Activated T-helper 17 cell treated with anti-CD3 and anti-CD28 coated beads, Interleukin-2, amount 50 U/mL, for 72 hours (primary cell): ENCODE results near the gene TLN1. TPM values are rescaled to one million over a fixed set of nuclear protein-coding genes. Genes with fewer than 3 reads are reported as not detected.

Experiments used
- ATAC-seq: fragments of 150-1000 bp; cut with Tn5 transposase; replicated peaks from 2 replicates; pipeline ENCODE4 v1.10.0; 2021; ENCODE audit warnings: mild to moderate bottlenecking, moderate library complexity
- H3K27ac Mint-ChIP-seq: one replicate; pipeline ENCODE4 v1.8.0; 2022; ENCODE audit warnings: mixed read lengths
- H3K27me3 Mint-ChIP-seq: one replicate; pipeline ENCODE4 v1.8.0; 2022; ENCODE audit warnings: mixed read lengths
- H3K36me3 Mint-ChIP-seq: one replicate; pipeline ENCODE4 v1.8.0; 2022; ENCODE audit warnings: low read depth, mild to moderate bottlenecking, mixed read lengths
- H3K4me1 Mint-ChIP-seq: one replicate; pipeline ENCODE4 v1.8.0; 2022; ENCODE audit warnings: mixed read lengths
- H3K4me3 Mint-ChIP-seq: one replicate; pipeline ENCODE4 v1.8.0; 2022; ENCODE audit warnings: mild to moderate bottlenecking, mixed read lengths
- H3K9me3 Mint-ChIP-seq: one replicate; pipeline ENCODE4 v1.8.0; 2022; ENCODE audit warnings: mixed read lengths
- total RNA-seq, 2 donors: library from RNA; stranded (reverse); gene quantifications; one replicate each; pipeline ENCODE4 v1.2.3, GENCODE V29; 2022

TLN1 gene
- total RNA-seq, 2 donors from 2014 or later: 293 to 458 TPM

DNA sequence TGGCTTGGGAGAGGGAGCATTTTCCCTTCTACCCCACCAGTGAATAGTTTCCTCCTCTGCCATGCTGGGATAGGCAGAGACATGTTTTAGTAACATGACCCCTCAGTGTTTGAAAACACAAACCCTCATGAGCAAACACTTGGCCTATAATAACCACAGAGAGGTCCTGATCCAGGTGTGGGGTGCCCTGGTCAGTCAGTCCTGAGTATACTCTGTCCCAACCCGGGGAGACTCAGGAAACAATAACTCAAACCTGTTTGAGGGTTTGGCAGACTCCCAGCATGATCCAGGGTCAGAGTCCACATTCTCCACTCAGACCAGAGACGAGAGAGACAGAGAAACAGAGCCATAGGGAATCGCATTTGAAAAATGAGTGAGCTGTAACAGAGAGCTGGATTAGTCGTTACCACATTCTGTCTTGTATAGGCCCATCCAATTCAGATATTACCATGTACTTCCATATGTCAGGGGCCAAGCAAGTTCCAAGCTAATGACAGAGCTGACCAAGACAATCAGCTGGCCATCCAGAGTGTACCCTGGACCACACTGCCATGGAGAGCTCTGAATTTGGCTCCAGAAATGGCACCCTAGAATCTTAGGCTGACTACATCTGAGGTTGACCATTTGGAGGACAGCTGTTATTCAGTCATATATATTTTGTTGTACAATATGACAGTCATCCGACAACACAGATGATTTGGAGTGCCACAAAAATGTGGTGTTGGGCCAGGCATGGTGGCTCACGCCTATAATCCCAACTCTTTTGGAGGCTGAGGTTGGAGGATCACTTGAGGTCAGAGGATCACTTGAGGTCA lies 62.5 kb downstream of the TLN1 start:
- Mint-ChIP-seq H3K27ac (no peak overlapping the region), H3K4me1 (peaks cover 13% of the 10 kb centered on the region), H3K36me3 (no peaks in the 10 kb centered on the region), H3K9me3 (no peaks in the 10 kb centered on the region), H3K27me3 (peaks cover 3% of the 10 kb centered on the region), H3K4me3 (no peak overlapping the region)
- no peak for ATAC-seq

DNA sequence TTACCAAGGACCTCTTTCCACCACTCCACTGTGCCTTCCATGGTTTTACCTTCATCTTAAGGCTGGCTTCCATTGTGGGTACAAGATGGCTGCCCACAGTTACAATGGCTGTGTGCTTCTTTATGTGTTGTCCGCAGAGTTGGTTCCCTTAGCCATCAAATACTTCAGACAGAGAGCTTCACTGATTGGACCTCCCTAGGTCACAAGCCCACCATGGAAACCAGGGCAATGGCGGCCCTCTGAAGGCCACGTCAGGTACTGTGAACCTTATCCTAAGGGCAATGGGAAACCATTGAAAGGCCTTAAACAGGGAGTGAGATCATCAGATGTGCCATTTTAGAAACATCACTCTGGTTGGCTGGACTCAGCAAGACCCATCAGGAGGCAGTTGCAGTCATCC lies 64.1 kb downstream of the TLN1 start:
- Mint-ChIP-seq H3K27ac (no peak overlapping the region), H3K4me3 (no peak overlapping the region), H3K4me1 (peaks cover 20% of the 10 kb centered on the region)

DNA sequence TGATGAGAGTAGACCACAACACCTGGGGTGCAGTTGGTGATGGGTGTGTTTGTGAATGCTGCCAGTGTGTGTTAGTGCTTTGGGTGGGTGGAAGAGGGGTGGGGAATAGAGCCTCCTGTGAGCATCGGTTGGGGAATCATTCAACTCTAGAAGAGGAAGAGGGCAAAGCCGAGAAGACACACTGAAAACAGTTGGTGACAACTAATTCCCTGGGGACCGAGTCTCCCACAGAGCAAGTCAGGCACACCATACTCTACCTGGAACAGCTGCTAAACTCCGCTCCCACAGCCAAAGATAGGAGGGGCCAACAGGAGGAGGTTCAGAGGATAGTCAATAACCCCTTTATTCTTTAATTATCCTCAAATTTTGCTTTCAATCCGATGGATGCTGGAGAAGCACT lies 65.4 kb downstream of the TLN1 start:
- H3K9me3 Mint-ChIP-seq: no peaks in the 10 kb centered on the region
- H3K27ac Mint-ChIP-seq: peak overlapping the region; percentile 73
- H3K36me3 Mint-ChIP-seq: peaks cover 14% of the 10 kb centered on the region
- no peak overlapping the region for H3K4me3 Mint-ChIP-seq
- H3K4me1 Mint-ChIP-seq: peaks cover 34% of the 10 kb centered on the region
- no peaks in the 10 kb centered on the region for H3K27me3 Mint-ChIP-seq
- ATAC-seq: no peak

More for the DNA sequence above, 64.1 kb downstream of the TLN1 start:
- ATAC-seq: no peak
- Mint-ChIP-seq H3K27me3 (no peaks in the 10 kb centered on the region), H3K36me3 (peaks cover under 1% of the 10 kb centered on the region), H3K9me3 (no peaks in the 10 kb centered on the region)

DNA sequence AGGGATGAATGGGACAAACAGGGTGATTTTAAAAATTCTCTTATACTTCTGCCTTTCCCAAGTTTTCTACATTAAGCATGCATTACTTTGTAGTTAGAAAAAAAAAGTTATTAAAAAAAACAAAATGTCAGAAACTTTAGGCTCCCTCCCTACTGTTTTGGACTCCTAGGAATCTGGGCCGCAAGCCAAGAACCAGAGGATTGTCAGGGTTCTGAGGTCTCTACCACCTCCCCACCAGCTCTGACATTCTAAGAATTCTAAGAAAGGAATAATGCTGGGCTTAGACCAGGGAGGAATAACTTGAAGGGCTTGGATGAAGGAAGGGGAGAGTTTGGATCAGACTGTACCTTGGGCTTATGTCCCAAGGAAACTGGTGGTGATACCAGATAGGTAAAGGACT lies 66.0 kb downstream of the TLN1 start:
- peaks cover 19% of the 10 kb centered on the region for H3K36me3 Mint-ChIP-seq
- peaks cover 35% of the 10 kb centered on the region for H3K4me1 Mint-ChIP-seq
- no peaks in the 10 kb centered on the region for H3K27me3 Mint-ChIP-seq
- H3K9me3 Mint-ChIP-seq: no peaks in the 10 kb centered on the region
- ATAC-seq: no peak
- H3K4me3 Mint-ChIP-seq: peak overlapping the region; percentile 98
- peak overlapping the region; percentile 73 for H3K27ac Mint-ChIP-seq

DNA sequence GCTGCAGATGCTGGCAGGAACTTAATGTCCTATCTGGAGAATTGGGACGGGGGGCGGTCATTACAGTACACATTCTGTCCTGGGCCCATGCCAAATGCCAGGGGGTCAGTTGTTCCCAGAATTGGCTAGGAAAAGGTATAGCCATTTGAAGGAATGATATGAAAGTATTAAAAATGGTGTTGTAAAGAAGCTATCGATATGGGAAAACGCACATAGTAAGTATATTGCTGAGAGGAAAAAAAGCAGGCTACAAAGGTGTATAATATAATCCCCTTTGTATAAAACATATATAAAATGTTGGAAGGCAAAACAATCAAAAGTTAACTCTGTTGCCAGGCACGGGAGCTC lies 66.5 kb downstream of the TLN1 start:
- H3K4me3 Mint-ChIP-seq: peak overlapping the region; percentile 98
- H3K9me3 Mint-ChIP-seq: no peaks in the 10 kb centered on the region
- H3K27ac Mint-ChIP-seq: peak overlapping the region; percentile 73
- no peaks in the 10 kb centered on the region for H3K27me3 Mint-ChIP-seq
- no peak for ATAC-seq
- H3K4me1 Mint-ChIP-seq: peaks cover 41% of the 10 kb centered on the region
- H3K36me3 Mint-ChIP-seq: peaks cover 25% of the 10 kb centered on the region

DNA sequence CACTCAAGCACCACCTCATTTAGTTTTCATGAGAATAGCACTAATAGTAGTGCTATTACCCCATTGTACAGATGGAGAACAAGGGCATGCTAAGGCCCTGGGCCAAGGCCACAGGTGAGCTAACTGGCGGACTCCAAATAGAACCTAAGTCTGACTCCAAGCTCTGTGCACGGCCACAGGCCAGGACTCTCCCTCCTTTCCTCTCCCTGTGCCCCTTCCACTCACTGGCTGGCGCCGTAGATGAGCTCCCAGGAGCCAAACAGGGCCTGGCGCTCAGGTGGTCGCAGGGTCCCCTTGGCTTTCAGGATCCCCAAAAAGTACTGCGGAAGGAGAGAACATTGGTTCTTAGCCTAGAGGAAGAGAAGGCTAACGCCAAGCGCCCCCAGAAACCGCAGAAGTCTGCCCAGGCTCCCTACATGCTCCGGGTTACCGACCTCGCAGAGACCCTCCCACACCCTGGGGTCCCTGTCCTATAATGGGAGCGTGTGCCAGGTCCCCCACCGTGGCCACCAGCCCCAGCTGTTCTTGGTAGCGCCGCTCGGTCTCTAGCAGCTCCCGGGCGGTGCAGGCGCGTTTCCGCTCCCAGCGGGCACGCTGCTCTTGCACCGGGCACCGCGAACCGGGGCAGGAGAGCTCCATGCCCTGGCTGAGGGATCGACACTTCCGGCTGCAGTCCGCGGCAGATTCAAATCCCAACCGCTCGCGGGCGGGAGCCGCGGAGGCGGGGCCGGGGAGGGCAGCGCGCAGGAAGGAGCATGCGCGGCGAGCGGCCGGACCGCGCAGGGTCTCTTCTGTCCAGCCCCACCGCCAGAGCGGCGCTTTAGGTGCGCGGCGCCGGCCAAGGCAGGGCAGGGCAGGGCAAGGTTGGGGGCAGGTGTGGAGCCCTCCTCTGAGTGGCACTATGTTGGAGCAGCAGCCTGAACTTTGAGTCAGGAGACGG lies 67.2 kb downstream of the TLN1 start, which contains the start of gene ARHGEF39:
Gene ARHGEF39 (minus strand): TSS at position 665 of the 940 bp plus-strand sequence. CDS start 26 bp downstream, at position 639.
- H3K27me3 Mint-ChIP-seq: no peaks in the 10 kb centered on the region
- no peaks in the 10 kb centered on the region for H3K9me3 Mint-ChIP-seq
- H3K27ac Mint-ChIP-seq: peak within 1 kb of the TSS; percentile 73
- H3K4me1 Mint-ChIP-seq: peaks cover 42% of the 10 kb centered on the region
- peaks cover 32% of the 10 kb centered on the region for H3K36me3 Mint-ChIP-seq
- peak within 1 kb of the TSS; percentile 98 for H3K4me3 Mint-ChIP-seq
- peak; percentile 89 for ATAC-seq

DNA sequence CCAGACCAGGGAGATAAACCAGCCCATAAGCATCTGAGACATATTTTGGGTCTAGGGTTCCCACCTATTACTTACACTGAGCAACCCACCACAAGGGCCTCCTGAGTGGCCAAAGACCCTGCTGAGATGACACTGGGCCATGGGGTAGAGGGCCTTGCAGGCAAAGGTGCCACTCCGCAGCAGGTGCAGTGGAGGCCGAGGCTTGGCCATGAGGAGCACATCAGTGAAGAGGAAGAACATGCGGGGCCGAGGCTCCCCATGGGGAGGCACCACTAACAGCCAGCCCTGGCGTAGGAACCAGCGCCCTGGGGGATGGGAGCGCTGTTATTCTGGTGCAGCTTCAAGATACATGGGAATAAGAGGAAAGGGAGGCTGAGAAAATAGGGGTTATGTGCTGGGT lies 69.6 kb downstream of the TLN1 start:
- peak overlapping the region; percentile 82 for H3K27ac Mint-ChIP-seq
- no peaks in the 10 kb centered on the region for H3K27me3 Mint-ChIP-seq
- no peaks in the 10 kb centered on the region for H3K9me3 Mint-ChIP-seq
- H3K36me3 Mint-ChIP-seq: peaks cover 55% of the 10 kb centered on the region
- no peak for ATAC-seq
- H3K4me1 Mint-ChIP-seq: peaks cover 58% of the 10 kb centered on the region
- H3K4me3 Mint-ChIP-seq: peak overlapping the region; percentile 98

DNA sequence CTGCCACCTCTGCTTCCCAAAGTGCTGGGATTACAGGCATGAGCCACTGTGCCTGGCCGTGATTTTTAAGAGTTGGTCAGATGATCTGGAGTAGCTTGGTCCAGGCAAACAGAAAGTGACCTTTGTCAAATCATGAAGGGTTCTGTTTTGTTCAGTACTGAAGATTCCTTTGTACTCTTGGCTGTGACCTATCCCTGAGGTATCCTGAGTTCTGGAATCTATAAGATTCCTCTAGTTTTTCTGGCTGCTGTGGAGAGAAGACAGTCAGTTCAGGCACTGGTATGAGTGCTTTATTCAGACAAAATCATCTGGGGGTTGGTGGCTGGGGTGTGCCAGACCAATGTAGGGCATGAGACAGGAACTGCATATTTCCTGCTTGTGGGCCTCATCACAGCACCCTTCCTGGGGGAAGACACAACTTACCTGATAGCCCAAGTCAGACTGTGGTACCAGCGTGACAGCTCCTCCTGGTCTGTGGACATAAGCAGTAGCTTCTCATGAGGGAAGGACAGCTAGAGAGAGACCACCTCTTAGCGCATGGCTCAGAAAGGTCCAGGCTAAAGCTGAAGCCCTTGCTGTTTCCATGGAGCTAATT lies 70.1 kb downstream of the TLN1 start:
- Mint-ChIP-seq H3K27me3 (no peaks in the 10 kb centered on the region), H3K36me3 (peaks cover 61% of the 10 kb centered on the region), H3K4me1 (peaks cover 64% of the 10 kb centered on the region), H3K9me3 (no peaks in the 10 kb centered on the region), H3K4me3 (peak overlapping the region; percentile 98), H3K27ac (peak overlapping the region; percentile 82)
- no peak for ATAC-seq

DNA sequence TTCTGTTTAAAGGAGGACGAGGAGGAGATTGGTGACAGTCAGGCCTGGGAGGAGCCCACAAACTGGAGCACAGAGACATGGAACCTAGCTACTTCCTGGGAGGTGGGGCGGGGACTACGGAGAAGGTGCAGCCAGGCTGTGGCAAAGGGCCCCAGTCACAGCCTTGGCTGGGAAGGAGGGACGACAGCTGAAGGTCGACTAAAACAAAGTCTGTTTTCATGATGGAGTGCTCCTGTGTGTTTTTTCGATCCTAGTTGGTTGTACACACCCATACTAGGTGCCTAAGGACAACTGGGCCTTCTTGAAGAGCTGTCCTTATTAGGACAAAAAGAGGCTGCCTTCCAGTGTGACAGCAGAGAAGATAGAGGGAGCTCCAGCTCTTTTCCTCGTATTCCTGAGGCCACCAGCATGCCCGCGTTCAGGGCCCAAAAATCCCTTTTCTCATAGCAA lies 71.0 kb downstream of the TLN1 start:
- peak overlapping the region; percentile 98 for H3K4me3 Mint-ChIP-seq
- H3K36me3 Mint-ChIP-seq: peaks cover 62% of the 10 kb centered on the region
- ATAC-seq: no peak
- H3K27ac Mint-ChIP-seq: peak overlapping the region; percentile 70
- no peaks in the 10 kb centered on the region for H3K9me3 Mint-ChIP-seq
- no peaks in the 10 kb centered on the region for H3K27me3 Mint-ChIP-seq
- peaks cover 67% of the 10 kb centered on the region for H3K4me1 Mint-ChIP-seq

DNA sequence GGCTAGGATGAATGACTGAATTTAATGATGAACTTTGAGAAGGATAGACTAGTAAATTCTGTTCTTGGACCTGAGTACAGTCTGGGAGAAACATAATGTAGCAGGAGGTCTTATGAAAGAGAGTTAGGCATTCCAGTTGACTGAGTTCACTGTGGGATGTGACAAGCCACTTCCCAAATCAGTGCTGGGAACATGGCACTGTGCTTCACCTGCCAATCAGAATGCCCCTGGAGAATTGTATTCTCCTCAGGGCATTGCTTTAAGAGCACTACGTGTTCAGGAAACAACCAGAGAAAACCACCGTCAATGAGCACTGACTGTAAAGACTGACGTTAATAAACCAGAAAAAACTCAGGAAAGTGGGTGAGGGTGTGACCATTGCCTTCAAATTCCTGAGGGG lies 72.7 kb downstream of the TLN1 start:
- Mint-ChIP-seq H3K4me3 (peak overlapping the region; percentile 98), H3K36me3 (peaks cover 62% of the 10 kb centered on the region), H3K9me3 (no peaks in the 10 kb centered on the region), H3K4me1 (peaks cover 66% of the 10 kb centered on the region), H3K27me3 (no peaks in the 10 kb centered on the region), H3K27ac (peak overlapping the region; percentile 99)
- ATAC-seq: no peak

DNA sequence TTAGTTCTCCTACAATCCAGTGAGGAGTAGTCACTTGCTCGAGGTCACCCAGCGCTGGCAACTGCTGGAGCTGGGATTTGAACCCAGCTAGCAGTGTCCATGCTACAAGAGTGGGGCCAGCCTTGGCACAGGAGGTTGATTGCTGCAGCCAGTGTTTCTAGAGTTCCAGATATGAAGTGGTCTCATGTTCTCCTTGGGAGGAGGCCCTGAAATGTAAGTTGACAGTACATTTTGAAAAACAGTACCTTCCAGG lies 73.1 kb downstream of the TLN1 start:
- ATAC-seq: no peak
- Mint-ChIP-seq H3K27me3 (no peaks in the 10 kb centered on the region), H3K9me3 (no peaks in the 10 kb centered on the region), H3K4me3 (peak overlapping the region; percentile 98), H3K27ac (peak overlapping the region; percentile 99), H3K36me3 (peaks cover 62% of the 10 kb centered on the region), H3K4me1 (peaks cover 64% of the 10 kb centered on the region)

DNA sequence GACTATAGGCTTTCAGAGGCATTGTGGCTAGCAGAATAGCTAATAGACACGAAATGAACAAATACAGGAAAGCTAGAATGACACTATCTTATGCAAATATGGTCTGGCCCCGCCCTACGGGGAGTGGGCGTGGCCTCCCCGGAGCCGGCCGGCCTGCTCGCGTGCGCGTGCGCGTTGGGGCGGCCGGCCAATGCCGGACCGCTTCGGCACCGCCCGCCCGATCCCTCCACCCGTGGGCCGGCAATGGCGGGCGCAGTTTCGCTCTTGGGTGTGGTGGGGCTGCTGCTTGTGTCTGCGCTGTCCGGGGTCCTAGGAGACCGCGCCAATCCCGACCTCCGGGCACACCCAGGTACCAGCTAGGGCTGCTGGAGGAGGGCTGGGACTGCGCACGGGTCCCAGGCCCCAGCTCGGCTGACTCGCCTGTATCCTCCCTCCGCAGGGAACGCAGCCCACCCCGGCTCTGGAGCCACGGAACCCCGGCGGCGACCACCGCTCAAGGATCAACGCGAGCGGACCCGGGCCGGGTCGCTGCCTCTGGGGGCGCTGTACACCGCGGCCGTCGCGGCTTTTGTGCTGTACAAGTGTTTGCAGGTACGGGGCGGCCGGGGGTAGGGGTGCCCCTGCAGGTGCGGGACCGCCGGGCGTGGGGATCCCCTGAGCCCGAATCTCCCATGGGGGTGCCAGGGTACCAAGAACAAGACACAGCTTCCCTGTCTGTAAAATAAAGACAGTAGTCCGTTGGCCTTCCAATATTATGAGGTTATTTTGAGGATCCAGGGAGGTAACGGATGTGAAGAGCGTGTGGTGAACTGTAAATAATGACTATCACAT lies 73.6 kb downstream of the TLN1 start, which contains the start of gene CCDC107:
Gene CCDC107 (plus strand): TSS at position 156 of the 831 bp plus-strand sequence. CDS start 88 bp downstream, at position 244.
- no peaks in the 10 kb centered on the region for H3K9me3 Mint-ChIP-seq
- H3K27me3 Mint-ChIP-seq: no peaks in the 10 kb centered on the region
- peak within 1 kb of the TSS; percentile 99 for H3K27ac Mint-ChIP-seq
- peak; percentile 57 for ATAC-seq
- H3K36me3 Mint-ChIP-seq: peaks cover 62% of the 10 kb centered on the region
- peak within 1 kb of the TSS; percentile 98 for H3K4me3 Mint-ChIP-seq
- H3K4me1 Mint-ChIP-seq: peaks cover 58% of the 10 kb centered on the region

DNA sequence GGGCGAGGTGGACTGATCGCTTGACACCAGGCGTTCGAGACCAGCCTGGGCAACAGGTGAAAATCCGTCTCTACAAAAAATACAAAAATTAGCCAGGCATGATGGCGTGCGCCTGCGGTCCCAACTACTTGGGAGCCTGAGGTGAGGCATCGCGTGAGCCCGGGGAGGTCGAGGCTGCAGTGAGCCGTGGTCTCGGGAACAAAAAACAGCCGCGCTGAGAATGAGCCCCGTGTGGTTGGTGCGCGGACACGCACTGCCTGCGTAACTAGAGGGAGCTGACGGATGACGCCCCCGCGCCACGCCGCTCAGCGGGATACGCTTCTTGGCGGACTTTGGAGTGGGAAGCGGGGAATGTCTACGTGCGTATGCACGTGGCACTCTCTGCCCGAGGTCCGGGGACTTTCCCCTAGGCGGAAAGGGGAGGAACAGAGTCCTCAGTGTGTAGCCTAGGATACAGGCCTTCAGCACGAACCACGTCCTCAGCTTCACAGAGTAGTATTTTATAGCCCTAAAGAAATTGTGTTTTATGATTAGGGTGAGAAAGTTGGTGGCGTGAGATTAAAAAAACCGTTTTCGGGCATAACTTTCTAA lies 74.4 kb downstream of the TLN1 start, which contains the start of gene RMRP:
Gene RMRP (minus strand): TSS at position 474 of the 591 bp plus-strand sequence.
- Mint-ChIP-seq H3K9me3 (no peaks in the 10 kb centered on the region), H3K27ac (peak within 1 kb of the TSS; percentile 99), H3K4me1 (peaks cover 52% of the 10 kb centered on the region), H3K27me3 (no peaks in the 10 kb centered on the region), H3K4me3 (peak within 1 kb of the TSS; percentile 98), H3K36me3 (peaks cover 58% of the 10 kb centered on the region)
- ATAC-seq: peak; percentile 94
